ENCODE measurements around the gene PCK1.

DNA sequence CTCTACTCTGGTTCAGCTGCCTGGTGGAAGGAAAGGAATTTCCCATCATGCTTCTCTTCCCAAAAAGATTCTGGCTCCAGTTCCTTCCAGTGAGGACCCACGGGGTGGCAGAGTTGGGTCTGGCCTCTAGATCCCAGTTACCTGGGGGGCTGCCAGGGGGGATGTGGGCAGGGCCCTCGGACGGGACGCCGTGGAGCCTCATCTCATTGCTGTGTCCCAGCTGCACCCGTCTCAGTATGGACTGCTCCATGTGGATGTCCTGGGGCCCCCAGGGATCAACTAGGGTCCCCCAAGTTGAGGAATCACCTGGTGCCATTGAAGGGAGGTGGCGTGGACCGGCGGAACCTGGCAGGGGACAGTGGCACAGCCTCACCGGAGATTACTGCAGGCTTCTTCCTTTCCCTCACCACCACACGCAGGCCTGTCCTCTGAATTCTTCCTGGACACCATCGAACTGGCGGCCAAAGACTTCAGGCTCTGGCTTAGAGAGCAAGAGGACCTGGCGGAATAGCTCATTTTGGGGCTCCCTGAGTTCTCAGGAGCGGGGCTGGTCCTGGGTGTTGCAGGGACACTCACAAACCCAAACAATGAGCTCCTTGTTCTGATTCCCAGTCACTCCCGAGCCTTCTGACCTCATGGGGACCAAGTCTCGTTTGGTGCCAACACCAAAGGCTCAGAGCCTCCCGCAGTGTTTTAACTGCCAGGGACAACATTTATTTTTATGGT is 50.8 kb downstream of the PCK1 start:
- TF ChIP-seq POLR2A (IDR thresholded peaks at IDR 0.05) (no peak), EP300 (IDR thresholded peaks at IDR 0.05) (no peak)
- TF ChIP-seq, protein P1, sequence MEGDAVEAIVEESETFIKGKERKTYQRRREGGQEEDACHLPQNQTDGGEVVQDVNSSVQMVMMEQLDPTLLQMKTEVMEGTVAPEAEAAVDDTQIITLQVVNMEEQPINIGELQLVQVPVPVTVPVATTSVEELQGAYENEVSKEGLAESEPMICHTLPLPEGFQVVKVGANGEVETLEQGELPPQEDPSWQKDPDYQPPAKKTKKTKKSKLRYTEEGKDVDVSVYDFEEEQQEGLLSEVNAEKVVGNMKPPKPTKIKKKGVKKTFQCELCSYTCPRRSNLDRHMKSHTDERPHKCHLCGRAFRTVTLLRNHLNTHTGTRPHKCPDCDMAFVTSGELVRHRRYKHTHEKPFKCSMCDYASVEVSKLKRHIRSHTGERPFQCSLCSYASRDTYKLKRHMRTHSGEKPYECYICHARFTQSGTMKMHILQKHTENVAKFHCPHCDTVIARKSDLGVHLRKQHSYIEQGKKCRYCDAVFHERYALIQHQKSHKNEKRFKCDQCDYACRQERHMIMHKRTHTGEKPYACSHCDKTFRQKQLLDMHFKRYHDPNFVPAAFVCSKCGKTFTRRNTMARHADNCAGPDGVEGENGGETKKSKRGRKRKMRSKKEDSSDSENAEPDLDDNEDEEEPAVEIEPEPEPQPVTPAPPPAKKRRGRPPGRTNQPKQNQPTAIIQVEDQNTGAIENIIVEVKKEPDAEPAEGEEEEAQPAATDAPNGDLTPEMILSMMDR (IDR thresholded peaks at IDR 0.05), result no peak

All from tibial nerve (tissue), 4 donors.